MM.1S (cell line): ENCODE measurements around the gene PTPRR.

ENCODE experiments used
- DNase-seq: peaks from one replicate; pipeline ENCODE4 v3.0.0-alpha.2; 2015
- H2AFZ ChIP-seq: fragments of 300-600 bp; sonication (generic); 2 replicates; pipeline ENCODE4 v1.6.0; 2016; ENCODE audit warnings: antibody characterized with exemption, low read length
- H3F3A ChIP-seq: fragments of 300-600 bp; sonication (generic); 2 replicates; pipeline ENCODE4 v1.6.1; 2016; ENCODE audit warnings: mild to moderate bottlenecking, antibody characterized with exemption, low read length, moderate library complexity, mixed read lengths; ENCODE audit not compliant: insufficient read depth
- H3K27ac ChIP-seq: fragments of 300-600 bp; sonication (generic); 2 replicates; pipeline ENCODE4 v1.5.1; 2016; ENCODE audit warnings: mild to moderate bottlenecking, low read length
- H3K27me3 ChIP-seq: fragments of 300-600 bp; sonication (generic); replicated peaks from 2 replicates; pipeline ENCODE4 v1.6.0; 2016; ENCODE audit warnings: low read length; ENCODE audit not compliant: insufficient read depth
- H3K36me3 ChIP-seq: fragments of 300-600 bp; sonication (generic); replicated peaks from 2 replicates; pipeline ENCODE4 v1.6.1; 2016; ENCODE audit warnings: mild to moderate bottlenecking, low read length, mixed read lengths; ENCODE audit not compliant: insufficient read depth
- H3K4me1 ChIP-seq: fragments of 300-600 bp; sonication (generic); 2 replicates; pipeline ENCODE4 v1.6.1; 2016; ENCODE audit warnings: low read length, mixed read lengths
- H3K4me2 ChIP-seq: fragments of 300-600 bp; sonication (generic); 2 replicates; pipeline ENCODE4 v1.6.0; 2016; ENCODE audit warnings: low read depth, low read length
- H3K4me3 ChIP-seq: fragments of 300-600 bp; sonication (generic); 2 replicates; pipeline ENCODE4 v1.5.1; 2016; ENCODE audit warnings: low read length, mixed read lengths
- H3K79me2 ChIP-seq: fragments of 300-600 bp; sonication (generic); 2 replicates; pipeline ENCODE4 v1.6.1; 2016; ENCODE audit warnings: mixed run types, low read length, mixed read lengths
- H3K9ac ChIP-seq: fragments of 300-600 bp; sonication (generic); 2 replicates; pipeline ENCODE4 v1.6.1; 2016; ENCODE audit warnings: low read length, mixed read lengths
- H3K9me2 ChIP-seq: fragments of 300-600 bp; sonication (generic); replicated peaks from 2 replicates; pipeline ENCODE4 v1.6.1; 2016; ENCODE audit warnings: mild to moderate bottlenecking, low read length, mixed read lengths; ENCODE audit not compliant: insufficient read depth
- H3K9me3 ChIP-seq: fragments of 300-600 bp; sonication (generic); replicated peaks from 2 replicates; pipeline ENCODE4 v1.6.1; 2016; ENCODE audit warnings: mild to moderate bottlenecking, low read length, mixed read lengths; ENCODE audit not compliant: insufficient read depth
- H4K20me1 ChIP-seq: fragments of 300-600 bp; sonication (generic); 2 replicates; pipeline ENCODE4 v1.6.1; 2016; ENCODE audit warnings: mild to moderate bottlenecking, low read length, moderate library complexity, mixed read lengths; ENCODE audit not compliant: insufficient read depth
- EZH2 ChIP-seq: fragments of 300-600 bp; sonication (generic); optimal IDR thresholded peaks from 2 replicates; pipeline ENCODE3; 2017; ENCODE audit warnings: low read depth, mild to moderate bottlenecking, antibody characterized with exemption, low read length, mixed read lengths
- EZH2phosphoT487 ChIP-seq: fragments of 300-600 bp; sonication (generic); IDR thresholded peaks from 2 replicates; pipeline ENCODE4 v1.6.1; 2018; ENCODE audit warnings: antibody characterized with exemption, low read length
- TF ChIP-seq, protein P1 (sequence below): fragments of 300-600 bp; sonication (generic); IDR thresholded peaks from 2 replicates; pipeline ENCODE4 v1.5.1; 2016; ENCODE audit warnings: antibody characterized with exemption, low read length, mixed read lengths

PTPRR gene

DNA sequence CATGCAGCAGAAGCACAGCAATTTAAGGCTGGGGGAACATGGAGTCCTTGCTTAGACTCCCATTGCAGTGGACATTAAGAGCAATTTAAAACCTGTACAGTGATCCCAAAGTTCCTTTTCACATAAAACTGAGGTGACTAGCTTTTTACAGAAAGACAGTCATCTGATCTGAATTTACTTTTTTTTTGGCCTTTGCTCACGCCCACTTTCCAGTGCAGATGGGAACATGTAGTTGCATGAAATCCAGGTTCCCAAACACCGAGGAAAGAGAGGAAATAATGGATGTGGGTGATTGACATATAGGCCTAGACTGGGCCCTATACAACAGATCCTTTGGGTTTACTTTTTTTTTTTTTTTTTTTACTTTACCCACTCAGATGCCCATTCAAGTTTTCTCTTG lies 156.9 kb downstream of the PTPRR start:
- no peaks in the 10 kb centered on the region for H3K27me3 ChIP-seq
- H3K4me1 ChIP-seq = no peaks in the 10 kb centered on the region
- H3K4me2 ChIP-seq = no peak overlapping the region
- no peaks in the 10 kb centered on the region for H4K20me1 ChIP-seq
- H3K9me2 ChIP-seq = no peaks in the 10 kb centered on the region
- H3K36me3 ChIP-seq = no peaks in the 10 kb centered on the region
- H3K79me2 ChIP-seq = no peaks in the 10 kb centered on the region
- no peaks in the 10 kb centered on the region for H3F3A ChIP-seq
- no peak overlapping the region for H3K4me3 ChIP-seq
- H3K9ac ChIP-seq = no peak overlapping the region
- H3K27ac ChIP-seq = no peak overlapping the region
- TF ChIP-seq, protein P1, sequence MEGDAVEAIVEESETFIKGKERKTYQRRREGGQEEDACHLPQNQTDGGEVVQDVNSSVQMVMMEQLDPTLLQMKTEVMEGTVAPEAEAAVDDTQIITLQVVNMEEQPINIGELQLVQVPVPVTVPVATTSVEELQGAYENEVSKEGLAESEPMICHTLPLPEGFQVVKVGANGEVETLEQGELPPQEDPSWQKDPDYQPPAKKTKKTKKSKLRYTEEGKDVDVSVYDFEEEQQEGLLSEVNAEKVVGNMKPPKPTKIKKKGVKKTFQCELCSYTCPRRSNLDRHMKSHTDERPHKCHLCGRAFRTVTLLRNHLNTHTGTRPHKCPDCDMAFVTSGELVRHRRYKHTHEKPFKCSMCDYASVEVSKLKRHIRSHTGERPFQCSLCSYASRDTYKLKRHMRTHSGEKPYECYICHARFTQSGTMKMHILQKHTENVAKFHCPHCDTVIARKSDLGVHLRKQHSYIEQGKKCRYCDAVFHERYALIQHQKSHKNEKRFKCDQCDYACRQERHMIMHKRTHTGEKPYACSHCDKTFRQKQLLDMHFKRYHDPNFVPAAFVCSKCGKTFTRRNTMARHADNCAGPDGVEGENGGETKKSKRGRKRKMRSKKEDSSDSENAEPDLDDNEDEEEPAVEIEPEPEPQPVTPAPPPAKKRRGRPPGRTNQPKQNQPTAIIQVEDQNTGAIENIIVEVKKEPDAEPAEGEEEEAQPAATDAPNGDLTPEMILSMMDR = no peak
- TF ChIP-seq EZH2phosphoT487 (no peak), EZH2 (no peak)
- H3K9me3 ChIP-seq = no peaks in the 10 kb centered on the region
- H2AFZ ChIP-seq = no peak overlapping the region
- DNase-seq = no peak

DNA sequence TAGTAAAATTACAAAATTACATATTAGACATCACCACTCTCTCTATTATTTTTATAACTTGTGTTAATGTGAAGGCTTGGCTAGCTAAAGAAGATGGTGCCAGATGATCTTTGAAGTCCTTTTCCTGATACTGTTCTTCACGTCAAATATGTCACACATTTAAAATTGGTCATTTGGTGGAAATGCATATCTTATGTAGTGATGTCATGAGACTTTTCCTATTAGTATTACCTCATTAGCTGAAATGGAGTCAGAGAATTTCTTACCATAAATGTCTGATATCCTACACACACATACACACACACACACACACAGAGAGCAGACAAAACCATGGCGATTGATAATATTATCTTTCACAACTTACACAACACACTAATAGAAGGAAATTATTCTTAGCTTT lies 158.5 kb downstream of the PTPRR start:
- Histone ChIP-seq H3F3A (no peaks in the 10 kb centered on the region), H3K4me1 (no peaks in the 10 kb centered on the region)
- no peak for TF ChIP-seq EZH2
- TF ChIP-seq EZH2phosphoT487 = no peak
- TF ChIP-seq, protein P1 = no peak

DNA sequence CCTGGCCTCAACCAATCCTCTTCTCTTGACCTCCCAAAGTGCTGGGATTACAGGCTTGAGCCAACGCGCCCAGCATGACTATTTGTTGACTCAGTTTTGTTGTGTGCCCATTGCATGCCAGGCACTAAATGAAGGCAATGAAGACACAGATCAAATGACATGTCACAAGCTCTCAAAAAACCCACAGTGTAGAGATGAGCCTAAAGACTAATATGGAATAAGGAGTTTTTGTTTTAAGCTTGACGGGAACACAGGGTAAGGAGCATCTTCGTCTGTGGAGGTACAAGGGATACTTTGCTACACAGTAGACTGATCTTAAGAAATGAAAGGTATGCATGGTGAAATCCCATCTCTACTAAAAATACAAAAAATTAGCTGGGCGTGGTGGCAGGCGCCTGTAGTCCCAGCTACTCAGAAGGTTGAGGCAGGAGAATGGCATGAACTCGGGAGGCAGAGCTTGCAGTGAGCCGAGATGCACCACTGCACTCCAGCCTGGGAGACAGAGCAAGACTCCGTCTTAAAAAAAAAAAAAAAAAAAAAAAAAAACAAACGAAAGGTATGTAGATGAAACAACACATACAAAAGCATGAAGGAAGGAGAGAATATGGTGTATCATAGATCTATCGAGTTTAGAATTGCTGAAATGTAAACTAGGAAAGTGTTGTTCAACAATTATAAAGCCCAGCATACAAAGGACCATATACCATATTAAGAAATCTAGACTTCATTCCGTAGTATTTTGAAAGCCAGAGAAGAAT lies 161.2 kb downstream of the PTPRR start:
- no peak overlapping the region for H3K27ac ChIP-seq
- no peak overlapping the region for H3K4me3 ChIP-seq
- no peaks in the 10 kb centered on the region for H3K36me3 ChIP-seq
- H3K27me3 ChIP-seq = no peaks in the 10 kb centered on the region
- TF ChIP-seq, protein P1 = no peak
- TF ChIP-seq EZH2phosphoT487 (no peak), EZH2 (no peak)
- H3K4me1 ChIP-seq = no peaks in the 10 kb centered on the region
- H3K9me2 ChIP-seq = no peaks in the 10 kb centered on the region
- no peak overlapping the region for H2AFZ ChIP-seq
- H3K4me2 ChIP-seq = no peak overlapping the region
- H3K79me2 ChIP-seq = no peaks in the 10 kb centered on the region
- no peak for DNase-seq
- no peaks in the 10 kb centered on the region for H3F3A ChIP-seq
- no peak overlapping the region for H3K9ac ChIP-seq
- H3K9me3 ChIP-seq = no peaks in the 10 kb centered on the region
- H4K20me1 ChIP-seq = no peaks in the 10 kb centered on the region

More for the DNA sequence above, 158.5 kb downstream of the PTPRR start:
- Histone ChIP-seq H2AFZ (no peak overlapping the region), H3K4me2 (no peak overlapping the region), H3K36me3 (no peaks in the 10 kb centered on the region), H4K20me1 (no peaks in the 10 kb centered on the region), H3K79me2 (no peaks in the 10 kb centered on the region), H3K27ac (no peak overlapping the region), H3K4me3 (no peak overlapping the region), H3K9ac (no peak overlapping the region), H3K27me3 (no peaks in the 10 kb centered on the region), H3K9me3 (no peaks in the 10 kb centered on the region), H3K9me2 (no peaks in the 10 kb centered on the region)
- no peak for DNase-seq
